Ovary (tissue), 3 donors: ENCODE data around the gene FKBP2.

ENCODE experiments used
- EP300 ChIP-seq: sonication (generic); formaldehyde crosslinking; IDR thresholded peaks from one replicate; pipeline ENCODE4 v1.6.1; 2017; ENCODE audit warnings: antibody characterized with exemption
- POLR2A ChIP-seq: fragments of 450-650 bp; IDR thresholded peaks from one replicate; pipeline ENCODE4 v1.6.1; 2017; ENCODE audit warnings: antibody characterized with exemption, mild to moderate bottlenecking, moderate library complexity
- TF ChIP-seq, protein P1 (sequence below), 3 donors: fragments of 450-650 bp in 2 of 3; fragments of 200-600 bp in 1 of 3; IDR thresholded peaks; one replicate each; pipeline versions ENCODE4 v1.5.1 to v1.8.0; 2016 to 2022; ENCODE audit warnings: antibody characterized with exemption in 3 of 3, mild to moderate bottlenecking in 1 of 3
- donor health status: DM: no; HTN: no; CAD: no.

GRCh38 chr11:64230985-64231365 is 9.9 kb upstream of the FKBP2 start:
- TF ChIP-seq, protein P1, sequence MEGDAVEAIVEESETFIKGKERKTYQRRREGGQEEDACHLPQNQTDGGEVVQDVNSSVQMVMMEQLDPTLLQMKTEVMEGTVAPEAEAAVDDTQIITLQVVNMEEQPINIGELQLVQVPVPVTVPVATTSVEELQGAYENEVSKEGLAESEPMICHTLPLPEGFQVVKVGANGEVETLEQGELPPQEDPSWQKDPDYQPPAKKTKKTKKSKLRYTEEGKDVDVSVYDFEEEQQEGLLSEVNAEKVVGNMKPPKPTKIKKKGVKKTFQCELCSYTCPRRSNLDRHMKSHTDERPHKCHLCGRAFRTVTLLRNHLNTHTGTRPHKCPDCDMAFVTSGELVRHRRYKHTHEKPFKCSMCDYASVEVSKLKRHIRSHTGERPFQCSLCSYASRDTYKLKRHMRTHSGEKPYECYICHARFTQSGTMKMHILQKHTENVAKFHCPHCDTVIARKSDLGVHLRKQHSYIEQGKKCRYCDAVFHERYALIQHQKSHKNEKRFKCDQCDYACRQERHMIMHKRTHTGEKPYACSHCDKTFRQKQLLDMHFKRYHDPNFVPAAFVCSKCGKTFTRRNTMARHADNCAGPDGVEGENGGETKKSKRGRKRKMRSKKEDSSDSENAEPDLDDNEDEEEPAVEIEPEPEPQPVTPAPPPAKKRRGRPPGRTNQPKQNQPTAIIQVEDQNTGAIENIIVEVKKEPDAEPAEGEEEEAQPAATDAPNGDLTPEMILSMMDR (IDR thresholded peaks at IDR 0.05) = no peak
- TF ChIP-seq POLR2A (no peak), EP300 (no peak)
